ENCODE data around the gene ITGA1. TPM values are rescaled to one million over a fixed set of nuclear protein-coding genes. Genes with fewer than 3 reads are reported as not detected.
"Not testable (repeated sequence)": the region's sequence is repeated elsewhere in the genome, so short reads cannot be mapped to it uniquely, and the experiment has no call there.

The ITGA1 gene
- total RNA-seq, 1 experiment from 2014 or later = 1.6 TPM

- Histone ChIP-seq H3K36me3 (ENCODE audit: control insufficient read depth, insufficient read depth, low read length) (no peaks in the 10 kb centered on the region), H3K4me1 (ENCODE audit: control insufficient read depth, insufficient read depth, low read length) (no peaks in the 10 kb centered on the region), H3K9me3 (ENCODE audit: control insufficient read depth, insufficient read depth, low read depth, low read length) (peaks cover 6% of the 10 kb centered on the region; the same call in 1 of the 2 replicates), H3K27ac (ENCODE audit: low read length) (no peak overlapping the region), H3K4me3 (ENCODE audit: low read depth in 2 of 2, low read length in 2 of 2) (no peak overlapping the region), H3K27me3 (ENCODE audit: control insufficient read depth, insufficient read depth, low read length) (no peaks in the 10 kb centered on the region)
- intact Hi-C loops (cut with micrococcal nuclease; ENCODE audit: unreplicated experiment) = no loop called here
- no peak for DNase-seq (ENCODE audit: low read depth, low spot score)
- ChIA-PET CTCF (interaction anchor here (0.6 kb wide), 1 partner anchor 14 kb away, joined by 3 read pairs; no protein-coding TSS in a partner anchor), POLR2A (no interaction called here)
- no TSS peak for BruUV-seq (replicated peaks)
- TF ChIP-seq SIN3A (IDR thresholded peaks at IDR 0.05; ENCODE audit: borderline replicate concordance, insufficient read depth, low read depth, low read length) = no peak
- TF ChIP-seq REST (IDR thresholded peaks at IDR 0.05; ENCODE audit: insufficient read depth in 1 of 2, low read depth in 2 of 2, low read length in 1 of 2) = no peak
- no peak for TF ChIP-seq CTCF (IDR thresholded peaks at IDR 0.05)
- no peak for TF ChIP-seq POLR2AphosphoS5 (IDR thresholded peaks at IDR 0.05; ENCODE audit: low read depth, low read length)
- no peak for TF ChIP-seq TCF7L2 (IDR thresholded peaks at IDR 0.05; ENCODE audit: low read depth, low read length)
- in situ Hi-C loops (cut with HindIII; ENCODE audit: low pct_unique_long_range_greater_than_20kb, low sequenced_read_pairs) = no loop called here
- ATAC-seq = no peak
Observed at GRCh38 chr5:52963636-52964035, 175.9 kb downstream of the ITGA1 start.

- in situ Hi-C loops (cut with HindIII; ENCODE audit: low pct_unique_long_range_greater_than_20kb, low sequenced_read_pairs) (no loop called here), intact Hi-C loops (cut with micrococcal nuclease; ENCODE audit: unreplicated experiment) (no loop called here)
- no peak overlapping the region for H3K27ac ChIP-seq (ENCODE audit: low read length)
- peak; percentile 26 for TF ChIP-seq CTCF (IDR thresholded peaks at IDR 0.05)
- no peak for TF ChIP-seq REST (IDR thresholded peaks at IDR 0.05; ENCODE audit: insufficient read depth in 1 of 2, low read depth in 2 of 2, low read length in 1 of 2)
- H3K4me1 ChIP-seq (ENCODE audit: control insufficient read depth, insufficient read depth, low read length) = no peaks in the 10 kb centered on the region
- BruUV-seq (replicated peaks) = no TSS peak
- ATAC-seq (peak; percentile 84), DNase-seq (ENCODE audit: low read depth, low spot score) (no peak)
- POLR2A ChIA-PET = no interaction called here
- peaks cover 6% of the 10 kb centered on the region; the same call in 1 of the 2 replicates for H3K9me3 ChIP-seq (ENCODE audit: control insufficient read depth, insufficient read depth, low read depth, low read length)
- no peaks in the 10 kb centered on the region for H3K27me3 ChIP-seq (ENCODE audit: control insufficient read depth, insufficient read depth, low read length)
- no peaks in the 10 kb centered on the region for H3K36me3 ChIP-seq (ENCODE audit: control insufficient read depth, insufficient read depth, low read length)
- no peak overlapping the region for H3K4me3 ChIP-seq (ENCODE audit: low read depth in 2 of 2, low read length in 2 of 2)
- CTCF ChIA-PET = no interaction called here
Observed at GRCh38 chr5:52964138-52964537, 176.4 kb downstream of the ITGA1 start.

GRCh38 chr5:52976157-52976556 is 188.4 kb downstream of the ITGA1 start:
- ATAC-seq; in situ Hi-C loops (cut with HindIII; ENCODE audit: low pct_unique_long_range_greater_than_20kb, low sequenced_read_pairs); H3K27me3 ChIP-seq (ENCODE audit: control insufficient read depth, insufficient read depth, low read length); H3K9me3 ChIP-seq (ENCODE audit: control insufficient read depth, insufficient read depth, low read depth, low read length); H3K27ac ChIP-seq (ENCODE audit: low read length); CTCF ChIA-PET; DNase-seq (ENCODE audit: low read depth, low spot score); BruUV-seq (replicated peaks); intact Hi-C loops (cut with micrococcal nuclease; ENCODE audit: unreplicated experiment); H3K4me1 ChIP-seq (ENCODE audit: control insufficient read depth, insufficient read depth, low read length); POLR2A ChIA-PET; H3K4me3 ChIP-seq (ENCODE audit: low read depth in 2 of 2, low read length in 2 of 2); H3K36me3 ChIP-seq (ENCODE audit: control insufficient read depth, insufficient read depth, low read length): not testable (repeated sequence)

Data from Panc1 (cell line).